ENCODE data around the gene TAF4B. TPM values are rescaled to one million over a fixed set of nuclear protein-coding genes. Genes with fewer than 3 reads are reported as not detected.

The TAF4B gene
- total RNA-seq, 1 donor from 2014 or later, result 1.4 TPM

DNA sequence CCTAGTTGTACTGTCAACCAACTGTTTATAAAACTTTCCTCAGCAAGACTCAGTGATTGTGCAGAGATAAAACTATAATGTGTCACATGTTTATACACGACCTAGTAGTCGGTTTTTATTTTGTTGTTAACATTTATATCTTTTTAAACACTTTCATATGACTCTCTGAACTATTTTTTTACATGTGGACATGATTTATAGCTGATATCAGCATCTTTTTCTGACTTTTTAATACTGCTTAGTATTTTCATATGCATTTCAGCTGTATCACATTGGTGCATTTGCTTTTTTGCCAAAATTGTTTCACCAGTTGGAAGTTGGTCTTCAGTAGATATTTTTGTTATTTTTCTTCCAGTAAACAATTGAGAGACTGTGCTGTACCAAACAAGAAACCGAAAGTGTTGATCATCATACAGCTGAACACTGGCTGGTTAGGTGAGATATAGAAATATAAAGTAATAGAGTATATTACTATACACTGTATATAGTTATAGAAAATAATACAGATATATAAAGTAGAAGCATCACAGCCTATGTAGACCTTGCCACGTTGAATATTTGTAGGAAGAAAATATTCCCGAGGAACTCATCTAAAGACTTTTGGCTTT lies 167.9 kb downstream of the TAF4B start:
- no peak overlapping the region for H3K27ac Mint-ChIP-seq (ENCODE audit: unreplicated experiment)
- TF ChIP-seq, protein P1, sequence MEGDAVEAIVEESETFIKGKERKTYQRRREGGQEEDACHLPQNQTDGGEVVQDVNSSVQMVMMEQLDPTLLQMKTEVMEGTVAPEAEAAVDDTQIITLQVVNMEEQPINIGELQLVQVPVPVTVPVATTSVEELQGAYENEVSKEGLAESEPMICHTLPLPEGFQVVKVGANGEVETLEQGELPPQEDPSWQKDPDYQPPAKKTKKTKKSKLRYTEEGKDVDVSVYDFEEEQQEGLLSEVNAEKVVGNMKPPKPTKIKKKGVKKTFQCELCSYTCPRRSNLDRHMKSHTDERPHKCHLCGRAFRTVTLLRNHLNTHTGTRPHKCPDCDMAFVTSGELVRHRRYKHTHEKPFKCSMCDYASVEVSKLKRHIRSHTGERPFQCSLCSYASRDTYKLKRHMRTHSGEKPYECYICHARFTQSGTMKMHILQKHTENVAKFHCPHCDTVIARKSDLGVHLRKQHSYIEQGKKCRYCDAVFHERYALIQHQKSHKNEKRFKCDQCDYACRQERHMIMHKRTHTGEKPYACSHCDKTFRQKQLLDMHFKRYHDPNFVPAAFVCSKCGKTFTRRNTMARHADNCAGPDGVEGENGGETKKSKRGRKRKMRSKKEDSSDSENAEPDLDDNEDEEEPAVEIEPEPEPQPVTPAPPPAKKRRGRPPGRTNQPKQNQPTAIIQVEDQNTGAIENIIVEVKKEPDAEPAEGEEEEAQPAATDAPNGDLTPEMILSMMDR (IDR thresholded peaks at IDR 0.05; ENCODE audit: partially characterized antibody, unreplicated experiment), result no peak

DNA sequence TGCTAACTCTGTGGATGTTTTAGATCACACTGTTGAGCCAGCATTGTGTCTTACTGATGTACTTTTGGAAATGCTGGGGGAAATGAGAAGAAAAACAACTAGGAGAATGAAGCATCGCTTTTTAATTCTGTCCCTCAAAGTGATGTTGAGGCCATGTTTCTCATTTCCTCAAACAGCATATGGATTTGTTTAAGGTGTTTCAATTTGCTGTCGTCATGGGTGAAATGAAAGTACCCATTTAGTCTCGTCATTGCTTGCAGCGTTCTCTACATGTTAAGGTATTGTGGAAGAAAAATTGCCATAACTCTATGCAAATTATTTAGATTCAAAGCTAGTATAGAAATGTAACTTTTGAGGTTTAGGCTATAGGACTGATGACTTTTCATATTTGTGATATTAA lies 170.8 kb downstream of the TAF4B start:
- Mint-ChIP-seq H3K4me3 (ENCODE audit: unreplicated experiment) (no peak overlapping the region), H3K27ac (ENCODE audit: unreplicated experiment) (no peak overlapping the region), H3K27me3 (ENCODE audit: unreplicated experiment) (no peaks in the 10 kb centered on the region), H3K9me3 (ENCODE audit: unreplicated experiment) (no peaks in the 10 kb centered on the region), H3K4me1 (ENCODE audit: low read depth, unreplicated experiment) (no peaks in the 10 kb centered on the region), H3K36me3 (ENCODE audit: unreplicated experiment) (no peaks in the 10 kb centered on the region)
- TF ChIP-seq, protein P1 (IDR thresholded peaks at IDR 0.05; ENCODE audit: partially characterized antibody, unreplicated experiment), result no peak
- DNase-seq, result no peak

More for the DNA sequence above, 167.9 kb downstream of the TAF4B start:
- DNase-seq, result no peak
- H3K4me3 Mint-ChIP-seq (ENCODE audit: unreplicated experiment), result no peak overlapping the region
- H3K27me3 Mint-ChIP-seq (ENCODE audit: unreplicated experiment), result no peaks in the 10 kb centered on the region
- H3K4me1 Mint-ChIP-seq (ENCODE audit: low read depth, unreplicated experiment), result no peaks in the 10 kb centered on the region
- no peaks in the 10 kb centered on the region for H3K36me3 Mint-ChIP-seq (ENCODE audit: unreplicated experiment)
- no peaks in the 10 kb centered on the region for H3K9me3 Mint-ChIP-seq (ENCODE audit: unreplicated experiment)

DNA sequence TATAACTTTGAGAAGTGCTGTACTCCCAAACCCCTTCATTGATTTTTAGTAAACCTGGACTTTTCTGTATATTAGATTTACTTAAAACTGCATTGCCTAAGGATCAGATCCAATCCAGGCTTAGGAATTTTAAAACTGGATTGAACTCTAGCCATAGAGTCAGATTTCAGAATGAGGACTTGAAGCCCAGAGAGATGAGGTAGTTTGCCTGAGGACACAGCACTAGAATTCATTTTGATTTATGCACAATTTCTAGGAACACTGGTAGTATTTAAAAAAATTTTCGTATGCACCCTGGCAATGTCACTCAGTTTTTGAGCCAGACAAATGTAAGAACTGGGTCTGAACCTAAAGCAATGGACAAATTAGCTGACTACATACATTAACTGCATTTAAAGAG lies 177.2 kb downstream of the TAF4B start:
- DNase-seq, result no peak
- Mint-ChIP-seq H3K36me3 (ENCODE audit: unreplicated experiment) (no peaks in the 10 kb centered on the region), H3K4me3 (ENCODE audit: unreplicated experiment) (no peak overlapping the region), H3K27ac (ENCODE audit: unreplicated experiment) (no peak overlapping the region), H3K9me3 (ENCODE audit: unreplicated experiment) (no peaks in the 10 kb centered on the region), H3K27me3 (ENCODE audit: unreplicated experiment) (peaks cover 4% of the 10 kb centered on the region), H3K4me1 (ENCODE audit: low read depth, unreplicated experiment) (no peaks in the 10 kb centered on the region)
- TF ChIP-seq, protein P1 (IDR thresholded peaks at IDR 0.05; ENCODE audit: partially characterized antibody, unreplicated experiment), result no peak

DNA sequence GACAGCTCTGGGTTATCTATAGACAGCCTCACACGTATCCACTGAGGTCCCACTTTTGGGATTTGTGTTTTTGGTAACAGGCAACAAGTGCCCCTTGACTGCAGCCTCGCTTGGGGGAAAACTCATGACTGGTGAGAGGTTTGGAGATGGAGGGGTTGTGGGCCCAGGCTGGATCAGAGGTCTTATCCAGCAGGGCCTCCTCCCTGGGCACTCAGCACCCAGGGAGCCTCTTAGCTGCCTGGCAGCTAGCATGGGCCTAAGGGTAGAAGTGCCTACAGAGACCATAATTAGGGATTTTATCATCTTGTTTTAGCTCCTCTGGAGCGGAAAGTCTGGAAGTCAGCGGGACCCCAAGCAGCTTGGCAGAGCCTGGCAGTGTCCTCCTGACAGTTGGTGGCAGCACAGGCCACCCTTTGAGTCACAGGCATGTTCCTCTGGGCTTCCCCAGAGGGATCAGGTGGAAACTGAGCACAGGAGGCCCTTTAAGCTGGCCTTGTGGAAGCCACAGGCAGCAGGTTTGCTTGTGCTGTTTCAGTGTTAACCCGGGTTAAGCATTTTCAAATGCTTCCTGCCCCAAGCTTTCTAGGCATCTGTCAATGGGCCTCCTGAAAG lies 179.1 kb downstream of the TAF4B start:
- Mint-ChIP-seq H3K36me3 (ENCODE audit: unreplicated experiment) (no peaks in the 10 kb centered on the region), H3K4me3 (ENCODE audit: unreplicated experiment) (no peak overlapping the region), H3K9me3 (ENCODE audit: unreplicated experiment) (no peaks in the 10 kb centered on the region), H3K27ac (ENCODE audit: unreplicated experiment) (no peak overlapping the region), H3K27me3 (ENCODE audit: unreplicated experiment) (peaks cover 4% of the 10 kb centered on the region), H3K4me1 (ENCODE audit: low read depth, unreplicated experiment) (no peaks in the 10 kb centered on the region)
- TF ChIP-seq, protein P1 (IDR thresholded peaks at IDR 0.05; ENCODE audit: partially characterized antibody, unreplicated experiment), result no peak
- DNase-seq, result no peak

DNA sequence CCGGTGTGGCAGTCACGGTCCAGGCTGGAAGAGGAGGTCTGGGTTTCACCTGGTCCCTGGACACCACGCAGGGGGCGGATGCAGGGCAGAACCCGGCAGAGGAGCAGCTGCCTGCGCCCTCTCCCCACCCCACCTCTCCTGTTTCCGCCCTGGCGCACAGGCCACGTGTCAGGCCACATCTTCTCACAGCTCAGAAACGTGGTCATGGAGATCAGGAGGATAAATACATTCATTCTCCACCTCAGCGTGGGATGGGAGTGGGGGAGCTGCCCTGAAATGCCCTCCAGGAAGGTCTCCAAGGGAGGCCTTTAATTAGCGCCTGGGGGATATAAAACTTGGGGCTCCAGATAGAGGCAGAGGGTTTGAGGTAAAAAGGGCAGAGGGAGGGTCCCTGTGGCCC lies 180.1 kb downstream of the TAF4B start:
- Mint-ChIP-seq H3K9me3 (ENCODE audit: unreplicated experiment) (no peaks in the 10 kb centered on the region), H3K36me3 (ENCODE audit: unreplicated experiment) (no peaks in the 10 kb centered on the region), H3K4me1 (ENCODE audit: low read depth, unreplicated experiment) (no peaks in the 10 kb centered on the region), H3K4me3 (ENCODE audit: unreplicated experiment) (no peak overlapping the region), H3K27me3 (ENCODE audit: unreplicated experiment) (peaks cover 4% of the 10 kb centered on the region), H3K27ac (ENCODE audit: unreplicated experiment) (no peak overlapping the region)
- TF ChIP-seq, protein P1 (IDR thresholded peaks at IDR 0.05; ENCODE audit: partially characterized antibody, unreplicated experiment), result no peak
- DNase-seq, result no peak

Data from glutamatergic neuron (in vitro differentiated cells).